H1 (cell line): ENCODE measurements around the gene ANAPC1. TPM values are rescaled to one million over a fixed set of nuclear protein-coding genes. Genes with fewer than 3 reads are reported as not detected.
"Not testable (repeated sequence)": the region's sequence is repeated elsewhere in the genome, so short reads cannot be mapped to it uniquely, and the experiment has no call there.

ENCODE experiments used
- CTCF ChIA-PET: fragments of 300-600 bp; sonication (Branson Sonifier 250); formaldehyde crosslinking; loops from one replicate; lab custom pipeline; 2021; ENCODE audit not compliant: partially characterized antibody; lab: Charles Lee
- POLR2A ChIA-PET: fragments of 300-600 bp; sonication (Branson Sonifier 250); formaldehyde crosslinking; loops from one replicate; lab custom pipeline; 2021; ENCODE audit warnings: inconsistent platforms; ENCODE audit not compliant: partially characterized antibody; lab: Charles Lee
- DNase-seq, 2 experiments: peaks; one replicate each; pipeline versions ENCODE4 v3.0.0 to v3.0.0-alpha.2; 2010 to 2022; ENCODE audit warnings: low spot score in 2 of 2, low read depth in 1 of 2, mixed read lengths in 1 of 2
- FAIRE-seq: peaks from 2 replicates; lab custom pipeline; 2011; peaks lifted over from hg19 to GRCh38; lab: Jason Lieb, UNC
- H2AFZ ChIP-seq: 2 replicates; pipeline ENCODE4 v1.8.1; 2012; ENCODE audit warnings: low read length, inconsistent platforms
- H2AK5ac ChIP-seq: 2 replicates; pipeline ENCODE4 v1.6.1; 2013; ENCODE audit warnings: low read depth, low read length
- H2BK120ac ChIP-seq: replicated peaks from 2 replicates; pipeline ENCODE3; 2013; ENCODE audit warnings: low read depth, low read length, inconsistent platforms
- H2BK12ac ChIP-seq: 2 replicates; pipeline ENCODE4 v1.6.1; 2013; ENCODE audit warnings: low read depth, low read length
- H2BK15ac ChIP-seq: 2 replicates; pipeline ENCODE4 v1.6.1; 2013; ENCODE audit warnings: low read length
- H2BK20ac ChIP-seq: 2 replicates; pipeline ENCODE4 v1.6.1; 2013; ENCODE audit warnings: low read length
- H2BK5ac ChIP-seq: 2 replicates; pipeline ENCODE4 v1.6.1; 2013; ENCODE audit warnings: low read depth, low read length
- H3K14ac ChIP-seq: 2 replicates; pipeline ENCODE4 v1.6.1; 2013; ENCODE audit warnings: inconsistent platforms; ENCODE audit not compliant: insufficient read length
- H3K18ac ChIP-seq: 2 replicates; pipeline ENCODE4 v1.6.1; 2013; ENCODE audit warnings: low read length; ENCODE audit errors: extremely low read depth
- H3K23ac ChIP-seq: 2 replicates; pipeline ENCODE4 v1.6.1; 2013; ENCODE audit warnings: inconsistent platforms; ENCODE audit not compliant: insufficient read length
- H3K23me2 ChIP-seq: 2 replicates; pipeline ENCODE4 v1.6.1; 2013; ENCODE audit warnings: low read depth, low read length
- H3K27ac ChIP-seq: 2 replicates; pipeline ENCODE4 v1.6.1; 2011; ENCODE audit warnings: low read depth, low read length, inconsistent platforms
- H3K27me3 ChIP-seq, 4 experiments: replicated peaks in 1 of 4; 1 replicate in 1 of 4; 2 replicates in 3 of 4; pipeline versions ENCODE4 v1.6.1 to v1.8.1; 2011 to 2013; ENCODE audit warnings: low read length in 3 of 4, mild to moderate bottlenecking in 3 of 4, inconsistent platforms in 2 of 4, mixed read lengths in 2 of 4, moderate library complexity in 1 of 4; ENCODE audit not compliant: control insufficient read depth in 3 of 4, insufficient read depth in 3 of 4; ENCODE audit errors: extremely low read depth in 1 of 4
- H3K36me3 ChIP-seq, 4 experiments: 2 replicates each; pipeline versions ENCODE4 v1.6.1 to v1.8.1; 2011 to 2013; ENCODE audit warnings: mild to moderate bottlenecking in 4 of 4, low read length in 3 of 4, moderate library complexity in 2 of 4, control low read depth in 1 of 4, inconsistent platforms in 1 of 4; ENCODE audit not compliant: insufficient read depth in 4 of 4, control insufficient read depth in 2 of 4
- H3K4ac ChIP-seq: replicated peaks from 2 replicates; pipeline ENCODE3; 2013; ENCODE audit warnings: low read length, low read depth, mixed read lengths, inconsistent platforms; ENCODE audit not compliant: insufficient read length
- H3K4me1 ChIP-seq, 4 experiments: replicated peaks in 1 of 4; 1 replicate in 1 of 4; 2 replicates in 3 of 4; pipeline versions ENCODE4 v1.6.1 to v1.8.1; 2011 to 2013; ENCODE audit warnings: low read length in 3 of 4, inconsistent platforms in 2 of 4, mixed read lengths in 1 of 4; ENCODE audit not compliant: insufficient read depth in 4 of 4, control insufficient read depth in 3 of 4
- H3K4me2 ChIP-seq, 2 experiments: 2 replicates each; pipeline versions ENCODE4 v1.6.1 to v1.8.1; 2011 to 2013; ENCODE audit warnings: low read depth in 2 of 2, low read length in 2 of 2, control low read depth in 1 of 2, inconsistent platforms in 1 of 2, mild to moderate bottlenecking in 1 of 2; ENCODE audit not compliant: insufficient read depth in 1 of 2
- H3K4me3 ChIP-seq, 4 experiments: fragments of 200-600, 300-600 bp in 1 of 4; sonication (generic), shearing (Covaris generic), sonication (Bioruptor Twin) in 1 of 4; 2 replicates each; pipeline versions ENCODE4 v1.5.1 to v1.8.1; 2011 to 2016; ENCODE audit warnings: low read length in 4 of 4, low read depth in 3 of 4, control low read depth in 2 of 4, inconsistent platforms in 2 of 4, mild to moderate bottlenecking in 2 of 4, mixed read lengths in 1 of 4, moderate library complexity in 1 of 4; ENCODE audit not compliant: insufficient read depth in 2 of 4; ENCODE audit errors: extremely low read depth in 1 of 4
- H3K56ac ChIP-seq: replicated peaks from 2 replicates; pipeline ENCODE3; 2013; ENCODE audit warnings: low read depth, mild to moderate bottlenecking, mixed read lengths, low read length, inconsistent platforms; ENCODE audit not compliant: insufficient read length
- H3K79me1 ChIP-seq: 2 replicates; pipeline ENCODE4 v1.6.1; 2013; ENCODE audit warnings: low read depth, low read length, control low read depth
- H3K79me2 ChIP-seq, 2 experiments: 2 replicates each; pipeline versions ENCODE4 v1.6.1 to v1.8.1; 2012 to 2013; ENCODE audit warnings: low read length in 2 of 2, mild to moderate bottlenecking in 2 of 2, inconsistent platforms in 1 of 2; ENCODE audit not compliant: insufficient read depth in 2 of 2, control insufficient read depth in 1 of 2
- H3K9ac ChIP-seq, 4 experiments: replicated peaks in 1 of 4; 1 replicate in 1 of 4; 2 replicates in 3 of 4; pipeline versions ENCODE4 v1.6.1 to v1.8.1; 2011 to 2013; ENCODE audit warnings: low read depth in 3 of 4, low read length in 3 of 4, control low read depth in 2 of 4, mild to moderate bottlenecking in 2 of 4, moderate library complexity in 2 of 4, inconsistent platforms in 1 of 4; ENCODE audit errors: extremely low read depth in 1 of 4
- H3K9me3 ChIP-seq, 2 experiments: 2 replicates each; pipeline versions ENCODE4 v1.6.1 to v1.8.1; 2012 to 2013; ENCODE audit warnings: mild to moderate bottlenecking in 2 of 2, moderate library complexity in 2 of 2, control low read depth in 1 of 2, inconsistent platforms in 1 of 2, low read depth in 1 of 2, low read length in 1 of 2, mixed read lengths in 1 of 2; ENCODE audit not compliant: insufficient read depth in 2 of 2
- H4K20me1 ChIP-seq, 2 experiments: replicated peaks in 1 of 2; 2 replicates each; pipeline versions ENCODE3 to v1.8.1; 2011 to 2013; ENCODE audit warnings: inconsistent platforms in 2 of 2, low read length in 2 of 2, mild to moderate bottlenecking in 1 of 2; ENCODE audit not compliant: insufficient read depth in 2 of 2, control insufficient read depth in 1 of 2
- H4K5ac ChIP-seq: 2 replicates; pipeline ENCODE4 v1.6.1; 2013; ENCODE audit warnings: low read length, low read depth, mixed read lengths, inconsistent platforms; ENCODE audit not compliant: insufficient read length
- H4K8ac ChIP-seq: 2 replicates; pipeline ENCODE4 v1.8.0; 2013; ENCODE audit warnings: mild to moderate bottlenecking, moderate library complexity, low read length, inconsistent platforms; ENCODE audit not compliant: insufficient read depth; ENCODE audit errors: extremely low read depth
- H4K91ac ChIP-seq: replicated peaks from 2 replicates; pipeline ENCODE3; 2013; ENCODE audit warnings: low read length, mixed read lengths, inconsistent platforms; ENCODE audit not compliant: insufficient read length
- WGBS, 2 experiments: shearing (Covaris generic) in 1 of 2; methylation state at CpG; one replicate each; pipeline versions ENCODE4 v1.1.6 to v1.1.7; 2013 to 2015; ENCODE audit warnings: low lambda C conversion rate in 2 of 2, mixed read lengths in 2 of 2, inconsistent platforms in 1 of 2, low coverage in 1 of 2, missing lambda C conversion rate in 1 of 2; ENCODE audit not compliant: insufficient replicate concordance in 2 of 2, insufficient coverage in 1 of 2, insufficient read length in 1 of 2; ENCODE audit errors: extremely low coverage in 1 of 2, missing lambda C conversion rate in 1 of 2; 5-methylcytosine and 5-hydroxymethylcytosine counted together
- polyA plus RNA-seq, 7 experiments: library from polyadenylated mRNA; depleted of rRNA in 3 of 7; stranded (reverse) in 5 of 7; unstranded in 2 of 7; fragments of >200 nt in 5 of 7; fragments of 200-250 nt in 2 of 7; gene quantifications; 1 replicate in 5 of 7; 2 replicates in 1 of 7; 4 replicates in 1 of 7; pipeline versions ENCODE4 v1.2.1 to v1.2.3, GENCODE V29; 2011 to 2013; ENCODE audit warnings: missing spikeins in 2 of 7, mixed read lengths in 2 of 7
- total RNA-seq: library from RNA; stranded (reverse); fragmentation: NEBNext Ultra II Directional; extraction: Animal tissue kit (Norgen Biotek cat#: 25700); gene quantifications from 2 replicates; pipeline ENCODE4 v1.2.1, GENCODE V29; 2021

The ANAPC1 gene
- total and polyA plus RNA-seq, 2 of the 8 experiments (the other 6 are each of a cell fraction or from before 2014, with no cell fraction given), result 46.6 to 107 TPM

GRCh38 chr2:111764151-111764550, 119.8 kb downstream of the ANAPC1 start:
- H4K20me1 ChIP-seq, DNase-seq, H3K14ac ChIP-seq, H3K4me1 ChIP-seq, H3K23ac ChIP-seq, H2BK20ac ChIP-seq, H4K5ac ChIP-seq, H2BK15ac ChIP-seq, H3K4ac ChIP-seq, H3K79me2 ChIP-seq, H4K8ac ChIP-seq, H4K91ac ChIP-seq, H3K36me3 ChIP-seq, H3K56ac ChIP-seq, CTCF ChIA-PET, H2BK5ac ChIP-seq, H3K9me3 ChIP-seq, H3K4me3 ChIP-seq, H3K27me3 ChIP-seq, H2BK120ac ChIP-seq, H3K9ac ChIP-seq, H2AFZ ChIP-seq, H3K4me2 ChIP-seq, H3K79me1 ChIP-seq, H2AK5ac ChIP-seq, H3K23me2 ChIP-seq, H3K18ac ChIP-seq, H3K27ac ChIP-seq, FAIRE-seq, POLR2A ChIA-PET, H2BK12ac ChIP-seq: not testable (repeated sequence)
- 92% methylated on average over 4 of the region's 4 CpGs; no CpG with 5 or more reads in 1 of the 2 experiments for WGBS, 2 experiments

- H4K20me1 ChIP-seq, H2AK5ac ChIP-seq, H4K5ac ChIP-seq, H3K4ac ChIP-seq, DNase-seq, FAIRE-seq, H4K8ac ChIP-seq, H4K91ac ChIP-seq, H3K9ac ChIP-seq, H2BK12ac ChIP-seq, H3K14ac ChIP-seq, H3K4me2 ChIP-seq, H2AFZ ChIP-seq, H3K27ac ChIP-seq, H3K79me1 ChIP-seq, H3K79me2 ChIP-seq, H3K4me3 ChIP-seq, H2BK5ac ChIP-seq, H3K9me3 ChIP-seq, H2BK15ac ChIP-seq, H2BK120ac ChIP-seq, H3K23ac ChIP-seq, H3K56ac ChIP-seq, H3K18ac ChIP-seq, H3K27me3 ChIP-seq, H3K4me1 ChIP-seq, CTCF ChIA-PET, H2BK20ac ChIP-seq, H3K23me2 ChIP-seq, H3K36me3 ChIP-seq, POLR2A ChIA-PET: not testable (repeated sequence)
- 96% methylated on average over 8 of the region's 9 CpGs; no CpG with 5 or more reads in 1 of the 2 experiments for WGBS, 2 experiments
These were observed 123.2 kb downstream of the ANAPC1 start for GRCh38 chr2:111760697-111761284.
